H1 (cell line): ENCODE data around the gene NOS1AP.

Source experiments
- ASH2L ChIP-seq: fragments of 200-600, 300-600 bp; sonication (generic); IDR thresholded peaks from one replicate; pipeline ENCODE4 v1.7.1; 2017; ENCODE audit warnings: low read length
- CREB1 ChIP-seq: IDR thresholded peaks from 2 replicates; pipeline ENCODE4 v1.6.1; 2012; ENCODE audit warnings: inconsistent platforms
- EGR1 ChIP-seq: IDR thresholded peaks from 2 replicates; pipeline ENCODE4 v1.6.1; 2011; ENCODE audit warnings: low read depth, low read length, borderline replicate concordance
- EP300 ChIP-seq, 2 experiments: IDR thresholded peaks; 1 replicate in 1 of 2; 2 replicates in 1 of 2; pipeline ENCODE4 v1.6.1; 2011 to 2012; ENCODE audit warnings: low read depth in 2 of 2, low read length in 2 of 2, mild to moderate bottlenecking in 2 of 2, borderline replicate concordance in 1 of 2, inconsistent platforms in 1 of 2, moderate library complexity in 1 of 2
- FOSL1 ChIP-seq: IDR thresholded peaks from 2 replicates; pipeline ENCODE4 v1.6.1; 2011; ENCODE audit warnings: mild to moderate bottlenecking, low read depth, low read length, moderate library complexity; ENCODE audit not compliant: insufficient read depth
- SP2 ChIP-seq: IDR thresholded peaks from 2 replicates; pipeline ENCODE4 v1.6.1; 2012; ENCODE audit warnings: mild to moderate bottlenecking, low read length, inconsistent platforms
- YY1 ChIP-seq: IDR thresholded peaks from 2 replicates; pipeline ENCODE4 v1.6.1; 2011; ENCODE audit warnings: low read depth, mild to moderate bottlenecking, low read length
- ZNF274 ChIP-seq: IDR thresholded peaks from 2 replicates; pipeline ENCODE4 v1.7.0; 2012; ENCODE audit warnings: low read length, borderline replicate concordance; ENCODE audit errors: extremely low read depth
- TF ChIP-seq, protein P1 (sequence below), 3 experiments: IDR thresholded peaks; 1 replicate in 2 of 3; 2 replicates in 1 of 3; pipeline versions ENCODE4 v1.5.1 to v1.6.1; 2011; ENCODE audit warnings: low read length in 3 of 3, mild to moderate bottlenecking in 3 of 3, inconsistent platforms in 2 of 3, low read depth in 1 of 3, moderate library complexity in 1 of 3; ENCODE audit not compliant: insufficient read depth in 1 of 3; ENCODE audit errors: control extremely low read depth in 1 of 3
- TF ChIP-seq, protein P2 (sequence below): IDR thresholded peaks from 2 replicates; pipeline ENCODE4 v1.6.1; 2012; ENCODE audit warnings: inconsistent platforms

DNA sequence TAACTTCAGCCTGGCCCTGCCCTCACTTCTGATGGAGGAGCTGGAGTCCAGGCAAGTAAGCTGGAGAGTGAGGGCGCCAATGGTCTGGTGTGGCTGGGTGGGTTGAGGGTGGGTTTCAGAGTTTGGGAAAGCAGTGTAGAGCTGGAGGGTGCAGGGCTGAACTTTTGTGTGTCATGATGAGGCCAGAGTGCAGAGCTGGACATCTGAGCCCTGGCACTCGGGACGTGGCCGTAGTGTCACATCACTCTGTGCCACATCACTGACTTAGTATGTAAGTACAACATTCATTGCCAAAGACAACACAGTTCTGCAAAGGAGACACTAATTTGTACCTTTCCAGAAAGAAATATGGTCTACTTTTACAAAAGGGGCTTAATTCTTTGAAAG, 291.4 kb downstream of the NOS1AP start:
- TF ChIP-seq EP300 (IDR thresholded peaks at IDR 0.05; ENCODE audit: borderline replicate concordance in 1 of 2, low read depth in 2 of 2, low read length in 2 of 2) (no peak), ZNF274 (no peak), SP2 (no peak), YY1 (no peak), EGR1 (no peak), FOSL1 (no peak), CREB1 (no peak), ASH2L (no peak)
- TF ChIP-seq, protein P1, sequence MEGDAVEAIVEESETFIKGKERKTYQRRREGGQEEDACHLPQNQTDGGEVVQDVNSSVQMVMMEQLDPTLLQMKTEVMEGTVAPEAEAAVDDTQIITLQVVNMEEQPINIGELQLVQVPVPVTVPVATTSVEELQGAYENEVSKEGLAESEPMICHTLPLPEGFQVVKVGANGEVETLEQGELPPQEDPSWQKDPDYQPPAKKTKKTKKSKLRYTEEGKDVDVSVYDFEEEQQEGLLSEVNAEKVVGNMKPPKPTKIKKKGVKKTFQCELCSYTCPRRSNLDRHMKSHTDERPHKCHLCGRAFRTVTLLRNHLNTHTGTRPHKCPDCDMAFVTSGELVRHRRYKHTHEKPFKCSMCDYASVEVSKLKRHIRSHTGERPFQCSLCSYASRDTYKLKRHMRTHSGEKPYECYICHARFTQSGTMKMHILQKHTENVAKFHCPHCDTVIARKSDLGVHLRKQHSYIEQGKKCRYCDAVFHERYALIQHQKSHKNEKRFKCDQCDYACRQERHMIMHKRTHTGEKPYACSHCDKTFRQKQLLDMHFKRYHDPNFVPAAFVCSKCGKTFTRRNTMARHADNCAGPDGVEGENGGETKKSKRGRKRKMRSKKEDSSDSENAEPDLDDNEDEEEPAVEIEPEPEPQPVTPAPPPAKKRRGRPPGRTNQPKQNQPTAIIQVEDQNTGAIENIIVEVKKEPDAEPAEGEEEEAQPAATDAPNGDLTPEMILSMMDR (IDR thresholded peaks at IDR 0.05; ENCODE audit: control extremely low read depth in 1 of 3, insufficient read depth in 1 of 3, low read depth in 1 of 3, low read length in 3 of 3) = no peak
- TF ChIP-seq, protein P2, sequence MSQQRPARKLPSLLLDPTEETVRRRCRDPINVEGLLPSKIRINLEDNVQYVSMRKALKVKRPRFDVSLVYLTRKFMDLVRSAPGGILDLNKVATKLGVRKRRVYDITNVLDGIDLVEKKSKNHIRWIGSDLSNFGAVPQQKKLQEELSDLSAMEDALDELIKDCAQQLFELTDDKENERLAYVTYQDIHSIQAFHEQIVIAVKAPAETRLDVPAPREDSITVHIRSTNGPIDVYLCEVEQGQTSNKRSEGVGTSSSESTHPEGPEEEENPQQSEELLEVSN = no peak
